Natural killer cell (primary cell): Measurements from ENCODE around the gene HILPDA. TPM values are rescaled to one million over a fixed set of nuclear protein-coding genes. Genes with fewer than 3 reads are reported as not detected.
A peak's percentile ranks its signal among the peaks of the same experiment; 100 is the strongest.
"Not testable (repeated sequence)": the region's sequence is repeated elsewhere in the genome, so short reads cannot be mapped to it uniquely, and the experiment has no call there.

ENCODE experiments used
- ATAC-seq, 3 donors: fragments of 150-1000 bp in 2 of 3; fragments of 200-7000 bp in 1 of 3; cut with Tn5 transposase; 1 replicate in 1 of 3; 2 replicates in 2 of 3; pipeline ENCODE4 v1.10.0; 2021; ENCODE audit warnings: mild to moderate bottlenecking in 2 of 3, moderate library complexity in 2 of 3
- DNase-seq, 2 donors: peaks; one replicate each; pipeline versions ENCODE4 v3.0.0 to v3.0.0-alpha.2; 2013 to 2021; ENCODE audit warnings: mixed read lengths in 1 of 2
- H3K27ac ChIP-seq: one replicate; pipeline ENCODE4 v1.5.1; 2013; ENCODE audit warnings: mild to moderate bottlenecking, low read length
- H3K27me3 ChIP-seq: one replicate; pipeline ENCODE4 v1.6.1; 2013; ENCODE audit warnings: low read length; ENCODE audit not compliant: control insufficient read depth, insufficient read depth
- H3K36me3 ChIP-seq: one replicate; pipeline ENCODE4 v1.6.1; 2013; ENCODE audit warnings: low read length; ENCODE audit not compliant: control insufficient read depth, insufficient read depth
- H3K4me1 ChIP-seq: one replicate; pipeline ENCODE4 v1.6.1; 2013; ENCODE audit warnings: low read length; ENCODE audit not compliant: control insufficient read depth, insufficient read depth
- H3K4me3 ChIP-seq: one replicate; pipeline ENCODE4 v1.5.1; 2013; ENCODE audit warnings: low read length
- H3K9me3 ChIP-seq: one replicate; pipeline ENCODE4 v1.6.1; 2013; ENCODE audit warnings: low read length; ENCODE audit not compliant: control insufficient read depth, insufficient read depth
- H3K27ac Mint-ChIP-seq, 2 donors: one replicate each; pipeline ENCODE4 v1.8.0; 2022; ENCODE audit warnings: mild to moderate bottlenecking in 2 of 2, mixed read lengths in 2 of 2, moderate library complexity in 1 of 2
- H3K27me3 Mint-ChIP-seq, 2 donors: one replicate each; pipeline ENCODE4 v1.8.0; 2022; ENCODE audit warnings: low read depth in 2 of 2, mixed read lengths in 2 of 2
- H3K36me3 Mint-ChIP-seq: one replicate; pipeline ENCODE4 v1.8.0; 2022; ENCODE audit warnings: mixed read lengths
- H3K4me1 Mint-ChIP-seq, 2 donors: one replicate each; pipeline ENCODE4 v1.8.0; 2022; ENCODE audit warnings: mixed read lengths in 2 of 2
- H3K4me3 Mint-ChIP-seq: one replicate; pipeline ENCODE4 v1.8.0; 2022; ENCODE audit warnings: mild to moderate bottlenecking, moderate library complexity, mixed read lengths
- H3K9me3 Mint-ChIP-seq, 2 donors: one replicate each; pipeline ENCODE4 v1.8.0; 2022; ENCODE audit warnings: mixed read lengths in 2 of 2
- CTCF ChIP-seq: fragments of 200-600 bp; IDR thresholded peaks from one replicate; pipeline ENCODE4 v1.8.0; 2022; ENCODE audit warnings: antibody characterized with exemption
- WGBS: methylation state at CpG from one replicate; pipeline ENCODE4 v1.1.7; 2013; ENCODE audit warnings: missing lambda C conversion rate; ENCODE audit not compliant: insufficient coverage; 5-methylcytosine and 5-hydroxymethylcytosine counted together
- intact Hi-C: fragments of 100-400 bp; cut with micrococcal nuclease; formaldehyde crosslinking; loops from one replicate; pipeline ENCODE4 v1.14.2; 2022
- total RNA-seq, 4 donors: library from RNA; stranded (reverse); fragments of 120-200 nt in 1 of 4; gene quantifications; one replicate each; pipeline versions ENCODE4 v1.2.3 to v1.2.4, GENCODE V29; 2013 to 2022

HILPDA gene
- total RNA-seq, 3 donors from 2014 or later (not counting 1 experiment from before 2014, with no cell fraction given): 1.9 to 5.1 (median 2.3) TPM

- Mint-ChIP-seq H3K27me3 (peaks cover 11 to 17% of the 10 kb centered on the region in 2 donors), H3K4me3 (peak overlapping the region; percentile 91), H3K27ac (peak overlapping the region; percentile 88), H3K4me1 (peaks cover 34 to 35% of the 10 kb centered on the region in 2 donors), H3K36me3 (no peaks in the 10 kb centered on the region), H3K9me3 (no peaks in the 10 kb centered on the region)
- intact Hi-C loops: loop anchor here (1.0 to 10.0 kb wide), 3 partner anchors 21 to 80 kb away; partner anchors contain the start of genes IMPDH1 and METTL2B
- WGBS: 66% methylated on average over 21 of the region's 25 CpGs
- no peak for TF ChIP-seq CTCF
- ATAC-seq (no peak), DNase-seq (no peak)
- H3K4me3 ChIP-seq: peak overlapping the region; percentile 61
- H3K4me1 ChIP-seq: peaks cover 33% of the 10 kb centered on the region
- H3K9me3 ChIP-seq: no peaks in the 10 kb centered on the region
- H3K27ac ChIP-seq: peak overlapping the region; percentile 88
- no peaks in the 10 kb centered on the region for H3K36me3 ChIP-seq
- H3K27me3 ChIP-seq: no peaks in the 10 kb centered on the region
Measured at GRCh38 chr7:128454808-128455542, 703 bp upstream of the HILPDA start.

GRCh38 chr7:128456255-128456725, 612 bp downstream of the HILPDA start:
- peak overlapping the region; percentile 88 for H3K27ac Mint-ChIP-seq

GRCh38 chr7:128457385-128457784, 1.7 kb downstream of the HILPDA start:
- H3K27ac Mint-ChIP-seq: peak overlapping the region in 1 of 2 donors; percentile 86
- H3K9me3 ChIP-seq, H3K27me3 Mint-ChIP-seq, ATAC-seq, H3K36me3 Mint-ChIP-seq, H3K36me3 ChIP-seq, H3K4me3 ChIP-seq, H3K4me3 Mint-ChIP-seq, H3K27ac ChIP-seq, H3K9me3 Mint-ChIP-seq, H3K27me3 ChIP-seq, DNase-seq: not testable (repeated sequence)
- 97% methylated on average over 3 of the region's 6 CpGs for WGBS
- peaks cover 35 to 36% of the 10 kb centered on the region in 2 donors for H3K4me1 Mint-ChIP-seq
- intact Hi-C loops: loop anchor here (5.0 to 10.0 kb wide), 2 partner anchors 50 to 77 kb away; partner anchors contain the start of gene IMPDH1
- peaks cover 33% of the 10 kb centered on the region for H3K4me1 ChIP-seq

More at GRCh38 chr7:128456255-128456725, 612 bp downstream of the HILPDA start:
- no peaks in the 10 kb centered on the region for H3K9me3 Mint-ChIP-seq
- H3K27me3 Mint-ChIP-seq: peaks cover 7 to 11% of the 10 kb centered on the region in 2 donors
- Histone ChIP-seq H3K27ac (peak overlapping the region; percentile 26), H3K27me3 (no peaks in the 10 kb centered on the region), H3K4me3 (peak overlapping the region; percentile 61), H3K4me1 (peaks cover 33% of the 10 kb centered on the region), H3K9me3 (no peaks in the 10 kb centered on the region), H3K36me3 (no peaks in the 10 kb centered on the region)
- H3K36me3 Mint-ChIP-seq: no peaks in the 10 kb centered on the region
- WGBS: 22% methylated on average over 5 of the region's 5 CpGs
- intact Hi-C loops: loop anchor here (5.0 to 10.0 kb wide), 2 partner anchors 49 to 79 kb away; partner anchors contain the start of gene IMPDH1
- peaks cover 35 to 36% of the 10 kb centered on the region in 2 donors for H3K4me1 Mint-ChIP-seq
- ATAC-seq: no peak
- peak overlapping the region; percentile 91 for H3K4me3 Mint-ChIP-seq
- peak in 1 of 2 donors; percentile 17 for DNase-seq
- no peak for TF ChIP-seq CTCF

GRCh38 chr7:128458956-128459355, 3.3 kb downstream of the HILPDA start:
- Mint-ChIP-seq H3K4me3 (peak overlapping the region; percentile 59), H3K27me3 (no peaks in the 10 kb centered on the region), H3K27ac (peak overlapping the region; percentile 71 to 86), H3K36me3 (no peaks in the 10 kb centered on the region), H3K4me1 (peaks cover 35 to 36% of the 10 kb centered on the region in 2 donors), H3K9me3 (no peaks in the 10 kb centered on the region)
- no peak for TF ChIP-seq CTCF
- peaks cover 33% of the 10 kb centered on the region for H3K4me1 ChIP-seq
- peak in 1 of 2 donors; percentile 50 for DNase-seq
- H3K27ac ChIP-seq: peak overlapping the region; percentile 29
- intact Hi-C loops: loop anchor here (1.0 to 10.0 kb wide), 3 partner anchors 32 to 76 kb away; partner anchors contain the start of gene IMPDH1
- ATAC-seq: peak; percentile 45 to 71 (median 60)
- H3K9me3 ChIP-seq: no peaks in the 10 kb centered on the region
- no peaks in the 10 kb centered on the region for H3K36me3 ChIP-seq
- WGBS: 23% methylated on average over 2 of the region's 3 CpGs
- no peak overlapping the region for H3K4me3 ChIP-seq
- no peaks in the 10 kb centered on the region for H3K27me3 ChIP-seq
